Right atrium auricular region (tissue), 2 donors: Measurements from ENCODE around the gene ZBTB46. TPM values are rescaled to one million over a fixed set of nuclear protein-coding genes. Genes with fewer than 3 reads are reported as not detected.

ENCODE experiments used
- DNase-seq: peaks from one replicate; pipeline ENCODE4 v3.0.0-alpha.2; 2019; ENCODE audit warnings: low spot score
- H3K27ac ChIP-seq, 2 donors: fragments of 200-600 bp; sonication (generic); 1 replicate in 1 of 2; 2 replicates in 1 of 2; pipeline ENCODE4 v1.5.1; 2016 to 2019
- H3K27me3 ChIP-seq, 2 donors: fragments of 200-600 bp; sonication (generic); one replicate each; pipeline versions ENCODE4 v1.5.1 to v1.6.0; 2017 to 2019
- H3K36me3 ChIP-seq: fragments of 200-600 bp; sonication (generic); one replicate; pipeline ENCODE4 v1.5.1; 2016
- H3K4me1 ChIP-seq, 2 donors: fragments of 200-600 bp; sonication (generic); one replicate each; pipeline versions ENCODE4 v1.5.1 to v1.6.0; 2017 to 2019
- H3K4me3 ChIP-seq, 2 donors: fragments of 200-600 bp; sonication (generic); 1 replicate in 1 of 2; 2 replicates in 1 of 2; pipeline ENCODE4 v1.5.1; 2017 to 2019; ENCODE audit warnings: mild to moderate bottlenecking in 1 of 2, moderate library complexity in 1 of 2
- H3K9me3 ChIP-seq, 2 donors: fragments of 200-600 bp; sonication (generic); one replicate each; pipeline ENCODE4 v1.5.1; 2019
- total RNA-seq, 2 donors: library from RNA; depleted of rRNA; stranded (reverse); fragments of >200 nt; gene quantifications; one replicate each; pipeline ENCODE4 v1.1.0, GENCODE V29; 2016
- TF ChIP-seq, protein P1 (sequence below), 2 donors: fragments of 200-600 bp; sonication (generic); IDR thresholded peaks; one replicate each; pipeline ENCODE4 v1.5.1; 2019; ENCODE audit warnings: antibody characterized with exemption in 2 of 2

The ZBTB46 gene
- total RNA-seq, 2 donors from 2014 or later, result 12.2 to 17.8 TPM

DNA sequence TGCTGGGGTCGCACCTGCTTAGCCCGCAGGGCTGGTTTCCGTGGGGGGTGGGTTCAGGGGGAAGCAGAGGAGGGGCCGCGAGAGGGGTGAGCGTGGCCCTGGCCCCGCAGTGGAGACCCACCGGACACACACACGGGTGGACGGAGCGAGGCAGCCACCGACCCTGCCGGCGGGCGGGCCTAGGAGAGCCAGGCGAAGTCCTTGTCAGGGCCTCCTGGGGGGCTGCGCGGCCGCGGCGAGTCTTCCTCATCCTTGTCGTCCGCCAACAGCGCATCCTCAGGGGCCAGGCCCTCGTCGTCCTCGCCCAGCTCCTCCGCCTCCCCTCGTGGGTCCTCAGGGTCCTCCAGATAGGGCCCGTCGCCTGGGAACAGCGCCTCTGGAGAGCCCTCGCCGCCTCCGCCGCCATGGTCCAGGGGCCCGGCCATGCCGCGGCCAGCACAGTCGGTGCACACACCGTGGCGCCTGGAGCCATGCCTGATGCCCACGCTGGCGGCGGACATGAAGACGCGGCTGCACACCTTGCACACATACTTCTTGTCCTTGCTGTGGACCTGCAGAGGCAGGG, 84.2 kb downstream of the ZBTB46 start:
- TF ChIP-seq, protein P1, sequence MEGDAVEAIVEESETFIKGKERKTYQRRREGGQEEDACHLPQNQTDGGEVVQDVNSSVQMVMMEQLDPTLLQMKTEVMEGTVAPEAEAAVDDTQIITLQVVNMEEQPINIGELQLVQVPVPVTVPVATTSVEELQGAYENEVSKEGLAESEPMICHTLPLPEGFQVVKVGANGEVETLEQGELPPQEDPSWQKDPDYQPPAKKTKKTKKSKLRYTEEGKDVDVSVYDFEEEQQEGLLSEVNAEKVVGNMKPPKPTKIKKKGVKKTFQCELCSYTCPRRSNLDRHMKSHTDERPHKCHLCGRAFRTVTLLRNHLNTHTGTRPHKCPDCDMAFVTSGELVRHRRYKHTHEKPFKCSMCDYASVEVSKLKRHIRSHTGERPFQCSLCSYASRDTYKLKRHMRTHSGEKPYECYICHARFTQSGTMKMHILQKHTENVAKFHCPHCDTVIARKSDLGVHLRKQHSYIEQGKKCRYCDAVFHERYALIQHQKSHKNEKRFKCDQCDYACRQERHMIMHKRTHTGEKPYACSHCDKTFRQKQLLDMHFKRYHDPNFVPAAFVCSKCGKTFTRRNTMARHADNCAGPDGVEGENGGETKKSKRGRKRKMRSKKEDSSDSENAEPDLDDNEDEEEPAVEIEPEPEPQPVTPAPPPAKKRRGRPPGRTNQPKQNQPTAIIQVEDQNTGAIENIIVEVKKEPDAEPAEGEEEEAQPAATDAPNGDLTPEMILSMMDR (IDR thresholded peaks at IDR 0.05), result no peak
- no peak for DNase-seq
- Histone ChIP-seq H3K4me3 (no peak overlapping the region), H3K27me3 (no peaks in the 10 kb centered on the region), H3K27ac (no peak overlapping the region), H3K9me3 (no peaks in the 10 kb centered on the region), H3K4me1 (peaks cover 0 to 3% of the 10 kb centered on the region in 2 donors), H3K36me3 (peaks cover 48% of the 10 kb centered on the region)

DNA sequence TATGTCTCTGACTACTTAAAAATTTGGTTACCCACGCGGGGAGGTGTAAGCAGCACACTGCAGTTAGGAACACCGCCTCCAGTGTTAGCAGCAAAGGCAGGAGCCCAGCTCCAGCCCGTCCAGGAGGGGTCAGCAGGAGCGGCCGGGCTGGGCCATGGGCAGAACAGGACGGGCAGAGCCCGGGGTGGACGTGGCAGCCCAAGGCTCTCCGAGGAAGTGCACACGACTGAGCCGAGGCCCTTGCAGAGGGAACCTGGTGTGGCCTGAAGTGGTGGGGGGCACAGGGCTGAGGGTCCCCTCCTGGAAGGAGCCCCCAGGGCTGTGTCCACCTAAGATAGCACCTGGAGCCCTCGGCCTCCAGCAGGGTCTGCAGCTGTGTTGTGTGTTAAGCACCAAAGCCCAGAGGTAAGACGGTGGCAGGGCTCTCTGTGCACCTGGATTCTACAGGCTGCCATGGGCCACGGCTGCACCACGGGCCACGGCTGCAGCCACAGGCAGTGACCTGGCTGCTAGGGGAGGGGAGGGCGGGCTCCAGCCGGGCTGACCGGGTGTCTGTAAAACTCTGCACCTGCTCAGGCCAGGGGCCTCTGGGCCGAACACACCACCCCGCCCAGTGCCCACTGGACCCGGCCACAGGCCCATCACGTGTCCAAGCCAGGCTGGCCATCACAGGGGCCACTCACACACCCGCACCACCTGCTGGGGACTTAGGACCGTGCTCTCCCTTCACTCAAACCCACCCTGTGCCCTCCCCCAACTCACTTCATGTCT, 84.9 kb downstream of the ZBTB46 start:
- TF ChIP-seq, protein P1 (IDR thresholded peaks at IDR 0.05), result no peak
- DNase-seq, result no peak

DNA sequence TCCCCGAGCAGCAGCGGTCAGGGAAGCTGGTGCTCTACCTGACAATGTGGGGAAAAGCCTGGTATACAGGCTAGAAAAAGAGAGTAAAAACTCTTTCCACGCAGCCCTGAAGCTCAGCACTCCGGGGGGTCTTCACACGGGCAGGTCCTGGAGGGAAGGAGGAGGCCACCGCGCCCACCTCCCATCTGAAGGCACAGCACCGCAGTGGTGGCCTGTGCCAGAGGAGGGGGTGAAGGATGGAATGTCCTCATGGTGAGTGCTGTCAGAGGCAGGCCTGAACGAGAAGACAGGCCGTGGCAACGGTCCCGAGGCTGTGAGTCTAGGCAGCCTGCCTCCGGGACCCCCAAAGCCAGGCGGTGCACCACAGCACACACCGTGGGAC, 85.6 kb downstream of the ZBTB46 start:
- TF ChIP-seq, protein P1 (IDR thresholded peaks at IDR 0.05), result no peak
- Histone ChIP-seq H3K9me3 (no peaks in the 10 kb centered on the region), H3K27me3 (no peaks in the 10 kb centered on the region), H3K27ac (no peak overlapping the region), H3K4me3 (no peak overlapping the region), H3K36me3 (peaks cover 51% of the 10 kb centered on the region), H3K4me1 (peaks cover 0 to 17% of the 10 kb centered on the region in 2 donors)
- DNase-seq, result no peak

More for the DNA sequence above, 84.9 kb downstream of the ZBTB46 start:
- Histone ChIP-seq H3K36me3 (peaks cover 51% of the 10 kb centered on the region), H3K4me3 (no peak overlapping the region), H3K9me3 (no peaks in the 10 kb centered on the region), H3K4me1 (peaks cover 0 to 10% of the 10 kb centered on the region in 2 donors), H3K27me3 (no peaks in the 10 kb centered on the region), H3K27ac (no peak overlapping the region)

DNA sequence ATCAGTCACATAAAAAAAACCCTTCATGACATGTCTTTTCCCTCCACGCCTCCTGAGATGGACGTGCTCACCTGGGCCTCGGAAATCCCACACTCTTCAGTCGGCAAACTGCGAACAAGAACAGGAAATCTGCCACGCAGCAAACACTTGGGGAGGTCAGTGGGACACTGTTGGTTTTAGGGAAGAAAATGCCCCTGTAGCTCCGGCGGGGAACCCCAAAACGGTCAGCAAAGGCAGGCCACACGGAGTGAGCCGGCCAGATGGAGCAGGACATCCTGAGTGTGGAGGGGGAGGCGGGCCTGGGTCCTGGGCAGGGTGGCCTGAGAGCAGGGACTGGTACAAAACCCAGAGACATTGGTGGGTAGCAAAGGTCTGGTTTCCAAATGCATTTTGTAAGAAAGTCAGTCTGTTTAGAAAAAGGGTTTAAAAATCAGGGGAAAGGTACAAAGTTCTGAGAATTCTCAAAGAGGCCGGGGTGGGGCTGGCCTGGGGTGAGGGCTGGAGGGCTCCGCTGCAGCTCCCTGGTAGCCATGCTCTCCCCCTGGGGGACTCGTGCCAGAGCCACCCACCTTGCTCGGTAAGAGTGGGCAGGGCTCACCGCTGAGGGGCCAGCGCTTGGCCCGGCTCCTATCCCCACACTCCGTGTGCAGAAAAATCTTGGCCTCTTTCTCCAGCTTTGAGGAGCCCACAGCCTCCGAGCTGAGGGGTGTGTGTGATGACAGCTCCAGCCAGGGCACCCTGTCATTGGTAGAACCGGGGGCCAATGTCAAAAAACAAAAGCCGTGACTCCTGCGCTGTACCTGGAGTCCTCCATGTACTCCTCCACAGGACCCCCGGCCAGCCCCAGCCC, 86.3 kb downstream of the ZBTB46 start:
- H3K36me3 ChIP-seq, result peaks cover 48% of the 10 kb centered on the region
- H3K4me1 ChIP-seq, result peaks cover 0 to 18% of the 10 kb centered on the region in 2 donors
- TF ChIP-seq, protein P1 (IDR thresholded peaks at IDR 0.05), result no peak
- no peaks in the 10 kb centered on the region for H3K27me3 ChIP-seq
- DNase-seq, result no peak
- H3K27ac ChIP-seq, result no peak overlapping the region
- no peaks in the 10 kb centered on the region for H3K9me3 ChIP-seq
- H3K4me3 ChIP-seq, result no peak overlapping the region

DNA sequence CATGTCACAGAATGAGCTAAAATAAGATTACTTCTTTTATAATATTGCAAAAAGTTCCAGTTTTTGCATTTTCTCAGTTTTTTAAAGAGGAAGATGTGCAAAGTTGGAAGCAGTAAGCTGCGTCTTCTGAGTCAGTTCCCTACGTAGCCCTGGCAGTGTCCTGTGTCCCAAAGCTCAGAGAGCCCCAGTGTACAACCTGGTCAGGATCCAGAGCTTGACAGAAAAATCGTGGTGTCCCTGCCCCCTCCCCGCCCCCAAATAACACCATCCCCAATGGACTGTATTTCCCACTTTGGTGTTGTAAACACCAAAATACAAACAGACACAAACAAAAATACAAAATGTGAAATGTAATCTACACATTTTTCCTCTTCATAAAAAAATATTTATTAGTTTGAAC, 86.9 kb downstream of the ZBTB46 start:
- Histone ChIP-seq H3K9me3 (no peaks in the 10 kb centered on the region), H3K27me3 (no peaks in the 10 kb centered on the region), H3K4me3 (no peak overlapping the region), H3K4me1 (peaks cover 0 to 19% of the 10 kb centered on the region in 2 donors), H3K27ac (no peak overlapping the region), H3K36me3 (peaks cover 44% of the 10 kb centered on the region)
- TF ChIP-seq, protein P1 (IDR thresholded peaks at IDR 0.05), result no peak
- DNase-seq, result no peak
